H1 (cell line): ENCODE measurements around the gene CFDP1. TPM values are rescaled to one million over a fixed set of nuclear protein-coding genes. Genes with fewer than 3 reads are reported as not detected.

Source experiments
- CTCF ChIA-PET: fragments of 300-600 bp; sonication (Branson Sonifier 250); formaldehyde crosslinking; loops from one replicate; lab custom pipeline; 2021; ENCODE audit not compliant: partially characterized antibody; lab: Charles Lee
- POLR2A ChIA-PET: fragments of 300-600 bp; sonication (Branson Sonifier 250); formaldehyde crosslinking; loops from one replicate; lab custom pipeline; 2021; ENCODE audit warnings: inconsistent platforms; ENCODE audit not compliant: partially characterized antibody; lab: Charles Lee
- DNase-seq, 2 experiments: peaks; one replicate each; pipeline versions ENCODE4 v3.0.0 to v3.0.0-alpha.2; 2010 to 2022; ENCODE audit warnings: low spot score in 2 of 2, low read depth in 1 of 2, mixed read lengths in 1 of 2
- FAIRE-seq: peaks from 2 replicates; lab custom pipeline; 2011; peaks lifted over from hg19 to GRCh38; lab: Jason Lieb, UNC
- H2AFZ ChIP-seq: 2 replicates; pipeline ENCODE4 v1.8.1; 2012; ENCODE audit warnings: low read length, inconsistent platforms
- H2AK5ac ChIP-seq: 2 replicates; pipeline ENCODE4 v1.6.1; 2013; ENCODE audit warnings: low read depth, low read length
- H2BK120ac ChIP-seq: replicated peaks from 2 replicates; pipeline ENCODE3; 2013; ENCODE audit warnings: low read depth, low read length, inconsistent platforms
- H2BK12ac ChIP-seq: 2 replicates; pipeline ENCODE4 v1.6.1; 2013; ENCODE audit warnings: low read depth, low read length
- H2BK15ac ChIP-seq: 2 replicates; pipeline ENCODE4 v1.6.1; 2013; ENCODE audit warnings: low read length
- H2BK20ac ChIP-seq: 2 replicates; pipeline ENCODE4 v1.6.1; 2013; ENCODE audit warnings: low read length
- H2BK5ac ChIP-seq: 2 replicates; pipeline ENCODE4 v1.6.1; 2013; ENCODE audit warnings: low read depth, low read length
- H3K14ac ChIP-seq: 2 replicates; pipeline ENCODE4 v1.6.1; 2013; ENCODE audit warnings: inconsistent platforms; ENCODE audit not compliant: insufficient read length
- H3K18ac ChIP-seq: 2 replicates; pipeline ENCODE4 v1.6.1; 2013; ENCODE audit warnings: low read length; ENCODE audit errors: extremely low read depth
- H3K23ac ChIP-seq: 2 replicates; pipeline ENCODE4 v1.6.1; 2013; ENCODE audit warnings: inconsistent platforms; ENCODE audit not compliant: insufficient read length
- H3K23me2 ChIP-seq: 2 replicates; pipeline ENCODE4 v1.6.1; 2013; ENCODE audit warnings: low read depth, low read length
- H3K27ac ChIP-seq: 2 replicates; pipeline ENCODE4 v1.6.1; 2011; ENCODE audit warnings: low read depth, low read length, inconsistent platforms
- H3K27me3 ChIP-seq, 4 experiments: replicated peaks in 1 of 4; 1 replicate in 1 of 4; 2 replicates in 3 of 4; pipeline versions ENCODE4 v1.6.1 to v1.8.1; 2011 to 2013; ENCODE audit warnings: low read length in 3 of 4, mild to moderate bottlenecking in 3 of 4, inconsistent platforms in 2 of 4, mixed read lengths in 2 of 4, moderate library complexity in 1 of 4; ENCODE audit not compliant: control insufficient read depth in 3 of 4, insufficient read depth in 3 of 4; ENCODE audit errors: extremely low read depth in 1 of 4
- H3K36me3 ChIP-seq, 4 experiments: 2 replicates each; pipeline versions ENCODE4 v1.6.1 to v1.8.1; 2011 to 2013; ENCODE audit warnings: mild to moderate bottlenecking in 4 of 4, low read length in 3 of 4, moderate library complexity in 2 of 4, control low read depth in 1 of 4, inconsistent platforms in 1 of 4; ENCODE audit not compliant: insufficient read depth in 4 of 4, control insufficient read depth in 2 of 4
- H3K4ac ChIP-seq: replicated peaks from 2 replicates; pipeline ENCODE3; 2013; ENCODE audit warnings: low read length, low read depth, mixed read lengths, inconsistent platforms; ENCODE audit not compliant: insufficient read length
- H3K4me1 ChIP-seq, 4 experiments: replicated peaks in 1 of 4; 1 replicate in 1 of 4; 2 replicates in 3 of 4; pipeline versions ENCODE4 v1.6.1 to v1.8.1; 2011 to 2013; ENCODE audit warnings: low read length in 3 of 4, inconsistent platforms in 2 of 4, mixed read lengths in 1 of 4; ENCODE audit not compliant: insufficient read depth in 4 of 4, control insufficient read depth in 3 of 4
- H3K4me2 ChIP-seq, 2 experiments: 2 replicates each; pipeline versions ENCODE4 v1.6.1 to v1.8.1; 2011 to 2013; ENCODE audit warnings: low read depth in 2 of 2, low read length in 2 of 2, control low read depth in 1 of 2, inconsistent platforms in 1 of 2, mild to moderate bottlenecking in 1 of 2; ENCODE audit not compliant: insufficient read depth in 1 of 2
- H3K4me3 ChIP-seq, 4 experiments: fragments of 200-600, 300-600 bp in 1 of 4; sonication (generic), shearing (Covaris generic), sonication (Bioruptor Twin) in 1 of 4; 2 replicates each; pipeline versions ENCODE4 v1.5.1 to v1.8.1; 2011 to 2016; ENCODE audit warnings: low read length in 4 of 4, low read depth in 3 of 4, control low read depth in 2 of 4, inconsistent platforms in 2 of 4, mild to moderate bottlenecking in 2 of 4, mixed read lengths in 1 of 4, moderate library complexity in 1 of 4; ENCODE audit not compliant: insufficient read depth in 2 of 4; ENCODE audit errors: extremely low read depth in 1 of 4
- H3K56ac ChIP-seq: replicated peaks from 2 replicates; pipeline ENCODE3; 2013; ENCODE audit warnings: low read depth, mild to moderate bottlenecking, mixed read lengths, low read length, inconsistent platforms; ENCODE audit not compliant: insufficient read length
- H3K79me1 ChIP-seq: 2 replicates; pipeline ENCODE4 v1.6.1; 2013; ENCODE audit warnings: low read depth, low read length, control low read depth
- H3K79me2 ChIP-seq, 2 experiments: 2 replicates each; pipeline versions ENCODE4 v1.6.1 to v1.8.1; 2012 to 2013; ENCODE audit warnings: low read length in 2 of 2, mild to moderate bottlenecking in 2 of 2, inconsistent platforms in 1 of 2; ENCODE audit not compliant: insufficient read depth in 2 of 2, control insufficient read depth in 1 of 2
- H3K9ac ChIP-seq, 4 experiments: replicated peaks in 1 of 4; 1 replicate in 1 of 4; 2 replicates in 3 of 4; pipeline versions ENCODE4 v1.6.1 to v1.8.1; 2011 to 2013; ENCODE audit warnings: low read depth in 3 of 4, low read length in 3 of 4, control low read depth in 2 of 4, mild to moderate bottlenecking in 2 of 4, moderate library complexity in 2 of 4, inconsistent platforms in 1 of 4; ENCODE audit errors: extremely low read depth in 1 of 4
- H3K9me3 ChIP-seq, 2 experiments: 2 replicates each; pipeline versions ENCODE4 v1.6.1 to v1.8.1; 2012 to 2013; ENCODE audit warnings: mild to moderate bottlenecking in 2 of 2, moderate library complexity in 2 of 2, control low read depth in 1 of 2, inconsistent platforms in 1 of 2, low read depth in 1 of 2, low read length in 1 of 2, mixed read lengths in 1 of 2; ENCODE audit not compliant: insufficient read depth in 2 of 2
- H4K20me1 ChIP-seq, 2 experiments: replicated peaks in 1 of 2; 2 replicates each; pipeline versions ENCODE3 to v1.8.1; 2011 to 2013; ENCODE audit warnings: inconsistent platforms in 2 of 2, low read length in 2 of 2, mild to moderate bottlenecking in 1 of 2; ENCODE audit not compliant: insufficient read depth in 2 of 2, control insufficient read depth in 1 of 2
- H4K5ac ChIP-seq: 2 replicates; pipeline ENCODE4 v1.6.1; 2013; ENCODE audit warnings: low read length, low read depth, mixed read lengths, inconsistent platforms; ENCODE audit not compliant: insufficient read length
- H4K8ac ChIP-seq: 2 replicates; pipeline ENCODE4 v1.8.0; 2013; ENCODE audit warnings: mild to moderate bottlenecking, moderate library complexity, low read length, inconsistent platforms; ENCODE audit not compliant: insufficient read depth; ENCODE audit errors: extremely low read depth
- H4K91ac ChIP-seq: replicated peaks from 2 replicates; pipeline ENCODE3; 2013; ENCODE audit warnings: low read length, mixed read lengths, inconsistent platforms; ENCODE audit not compliant: insufficient read length
- POLR2A ChIP-seq, 2 experiments: IDR thresholded peaks; 1 replicate in 1 of 2; 2 replicates in 1 of 2; pipeline ENCODE4 v1.6.1; 2011; ENCODE audit warnings: low read depth in 2 of 2, low read length in 2 of 2, mild to moderate bottlenecking in 2 of 2; ENCODE audit errors: control extremely low read depth in 1 of 2
- WGBS, 2 experiments: shearing (Covaris generic) in 1 of 2; methylation state at CpG; one replicate each; pipeline versions ENCODE4 v1.1.6 to v1.1.7; 2013 to 2015; ENCODE audit warnings: low lambda C conversion rate in 2 of 2, mixed read lengths in 2 of 2, inconsistent platforms in 1 of 2, low coverage in 1 of 2, missing lambda C conversion rate in 1 of 2; ENCODE audit not compliant: insufficient replicate concordance in 2 of 2, insufficient coverage in 1 of 2, insufficient read length in 1 of 2; ENCODE audit errors: extremely low coverage in 1 of 2, missing lambda C conversion rate in 1 of 2; 5-methylcytosine and 5-hydroxymethylcytosine counted together
- polyA plus RNA-seq, 7 experiments: library from polyadenylated mRNA; depleted of rRNA in 3 of 7; stranded (reverse) in 5 of 7; unstranded in 2 of 7; fragments of >200 nt in 5 of 7; fragments of 200-250 nt in 2 of 7; gene quantifications; 1 replicate in 5 of 7; 2 replicates in 1 of 7; 4 replicates in 1 of 7; pipeline versions ENCODE4 v1.2.1 to v1.2.3, GENCODE V29; 2011 to 2013; ENCODE audit warnings: missing spikeins in 2 of 7, mixed read lengths in 2 of 7
- total RNA-seq: library from RNA; stranded (reverse); fragmentation: NEBNext Ultra II Directional; extraction: Animal tissue kit (Norgen Biotek cat#: 25700); gene quantifications from 2 replicates; pipeline ENCODE4 v1.2.1, GENCODE V29; 2021

Gene CFDP1
- total and polyA plus RNA-seq, 2 of the 8 experiments (the other 6 are each of a cell fraction or from before 2014, with no cell fraction given), result 25.5 to 77.3 TPM

- DNase-seq, result no peak
- no peak overlapping the region for H3K56ac ChIP-seq
- H3K79me1 ChIP-seq, result no peaks in the 10 kb centered on the region; the same call in 1 of the 2 replicates
- H2BK120ac ChIP-seq, result no peak overlapping the region
- no peaks in the 10 kb centered on the region for H3K27me3 ChIP-seq
- H2BK5ac ChIP-seq, result no peak overlapping the region
- H3K36me3 ChIP-seq, result peaks cover 6 to 25% (median 12%) of the 10 kb centered on the region in 4 experiments
- no peak overlapping the region for H3K4me2 ChIP-seq
- H3K27ac ChIP-seq, result no peak overlapping the region
- no peak overlapping the region for H3K18ac ChIP-seq
- no peak overlapping the region for H3K4ac ChIP-seq
- H3K23me2 ChIP-seq, result no peaks in the 10 kb centered on the region
- H2BK15ac ChIP-seq, result no peak overlapping the region
- peaks cover 0 to 3% of the 10 kb centered on the region in 2 experiments for H4K20me1 ChIP-seq
- H3K9me3 ChIP-seq, result no peaks in the 10 kb centered on the region
- H4K91ac ChIP-seq, result no peak overlapping the region
- ChIA-PET CTCF (interaction anchor here (0.7 to 2.1 kb wide), 10 partner anchors 14 to 188 kb away, joined by 3 to 13 read pairs (median 3); partner anchors contain the start of gene CTRB2), POLR2A (no interaction called here)
- H2AK5ac ChIP-seq, result no peak overlapping the region
- no peak for FAIRE-seq
- no peak overlapping the region for H2BK12ac ChIP-seq
- no peak overlapping the region for H3K9ac ChIP-seq
- no peaks in the 10 kb centered on the region for H3K4me1 ChIP-seq
- no peak overlapping the region for H3K14ac ChIP-seq
- no peak overlapping the region for H2BK20ac ChIP-seq
- H3K23ac ChIP-seq, result no peak overlapping the region
- 95% methylated on average over 4 of the region's 4 CpGs; no CpG with 5 or more reads in 1 of the 2 experiments for WGBS, 2 experiments
- H4K5ac ChIP-seq, result no peak overlapping the region
- no peak overlapping the region for H4K8ac ChIP-seq
- TF ChIP-seq POLR2A (IDR thresholded peaks at IDR 0.05; ENCODE audit: control extremely low read depth in 1 of 2, low read depth in 2 of 2, low read length in 2 of 2), result no peak
- TF ChIP-seq, all 59 proteins: peak for 0
- Histone ChIP-seq H3K79me2 (0 out of 4 replicates have a peak, but pooled peaks cover 0 to 3% of the 10 kb centered on the region in 2 experiments), H3K4me3 (no peak overlapping the region), H2AFZ (no peak overlapping the region)
Measured at GRCh38 chr16:75387951-75388350, 45.4 kb downstream of the CFDP1 start.
